Lower lobe of right lung (tissue), 2 donors: Measurements from ENCODE around the gene NKD1. TPM values are rescaled to one million over a fixed set of nuclear protein-coding genes. Genes with fewer than 3 reads are reported as not detected.

Source experiments
- ATAC-seq, 2 donors: fragments of 200-7000 bp; cut with Tn5 transposase; one replicate each; pipeline ENCODE4 v1.9.1; 2020 to 2022; ENCODE audit warnings: mild to moderate bottlenecking in 2 of 2, moderate library complexity in 2 of 2
- DNase-seq: peaks from one replicate; pipeline ENCODE4 v3.0.0-alpha.2; 2020
- H3K27ac ChIP-seq: fragments of 200-600 bp; one replicate; pipeline ENCODE4 v1.8.0; 2022
- H3K27me3 ChIP-seq: fragments of 200-600 bp; one replicate; pipeline ENCODE4 v1.8.0; 2022; ENCODE audit warnings: low read depth
- H3K36me3 ChIP-seq: fragments of 200-600 bp; one replicate; pipeline ENCODE4 v1.8.0; 2022; ENCODE audit warnings: mild to moderate bottlenecking
- H3K4me1 ChIP-seq: fragments of 200-600 bp; one replicate; pipeline ENCODE4 v1.8.0; 2022
- H3K4me3 ChIP-seq: fragments of 200-600 bp; one replicate; pipeline ENCODE4 v1.8.0; 2022; ENCODE audit warnings: mild to moderate bottlenecking
- H3K9me3 ChIP-seq: fragments of 200-600 bp; one replicate; pipeline ENCODE4 v1.8.0; 2022
- CTCF ChIP-seq: fragments of 200-600 bp; IDR thresholded peaks from one replicate; pipeline ENCODE4 v1.8.0; 2022; ENCODE audit warnings: antibody characterized with exemption, mild to moderate bottlenecking
- intact Hi-C: fragments of 100-400 bp; cut with DNase I; formaldehyde crosslinking; loops from one replicate; pipeline ENCODE4 v1.11.0; 2022
- total RNA-seq: library from RNA; stranded (reverse); fragmentation: NEBNext Ultra II Directional; extraction: Animal tissue kit (Norgen Biotek cat#: 25700); gene quantifications from one replicate; pipeline ENCODE4 v1.2.1, GENCODE V29; 2021
- donor health status: DM: no; HTN: yes; CAD: no; lungs with severe emphysema.

The NKD1 gene
- total RNA-seq, 1 donor from 2014 or later, result 30.7 TPM

- ATAC-seq (no peak), DNase-seq (no peak)
- Histone ChIP-seq H3K4me3 (no peak overlapping the region), H3K27ac (no peak overlapping the region), H3K36me3 (no peaks in the 10 kb centered on the region), H3K4me1 (no peaks in the 10 kb centered on the region), H3K9me3 (peaks cover 18% of the 10 kb centered on the region), H3K27me3 (peaks cover 14% of the 10 kb centered on the region)
- TF ChIP-seq CTCF, result no peak
- intact Hi-C loops, result no loop called here
Observed at GRCh38 chr16:50520451-50521245, 27.5 kb upstream of the NKD1 start.

GRCh38 chr16:50521246-50521900 lies 26.8 kb upstream of the NKD1 start:
- peaks cover 14% of the 10 kb centered on the region for H3K27me3 ChIP-seq
- H3K36me3 ChIP-seq, result no peaks in the 10 kb centered on the region
- DNase-seq (no peak), ATAC-seq (no peak)
- H3K4me3 ChIP-seq, result no peak overlapping the region
- H3K4me1 ChIP-seq, result no peaks in the 10 kb centered on the region
- H3K9me3 ChIP-seq, result peaks cover 11% of the 10 kb centered on the region
- intact Hi-C loops, result no loop called here
- TF ChIP-seq CTCF, result no peak
- H3K27ac ChIP-seq, result no peak overlapping the region

GRCh38 chr16:50522324-50522723 lies 25.9 kb upstream of the NKD1 start:
- intact Hi-C loops, result no loop called here
- H3K27ac ChIP-seq, result no peak overlapping the region
- ATAC-seq (no peak), DNase-seq (no peak)
- no peaks in the 10 kb centered on the region for H3K36me3 ChIP-seq
- H3K4me3 ChIP-seq, result no peak overlapping the region
- H3K27me3 ChIP-seq, result peaks cover 14% of the 10 kb centered on the region
- H3K9me3 ChIP-seq, result peaks cover 1% of the 10 kb centered on the region
- H3K4me1 ChIP-seq, result no peaks in the 10 kb centered on the region
- no peak for TF ChIP-seq CTCF

- ATAC-seq (no peak), DNase-seq (no peak)
- TF ChIP-seq CTCF, result no peak
- no peaks in the 10 kb centered on the region for H3K9me3 ChIP-seq
- H3K4me3 ChIP-seq, result no peak overlapping the region
- H3K27me3 ChIP-seq, result peaks cover 14% of the 10 kb centered on the region
- H3K4me1 ChIP-seq, result no peaks in the 10 kb centered on the region
- intact Hi-C loops, result no loop called here
- H3K27ac ChIP-seq, result no peak overlapping the region
- H3K36me3 ChIP-seq, result no peaks in the 10 kb centered on the region
Observed at GRCh38 chr16:50523710-50524109, 24.5 kb upstream of the NKD1 start.

GRCh38 chr16:50525262-50525661 lies 22.9 kb upstream of the NKD1 start:
- H3K36me3 ChIP-seq, result no peaks in the 10 kb centered on the region
- no peak overlapping the region for H3K4me3 ChIP-seq
- H3K27ac ChIP-seq, result no peak overlapping the region
- TF ChIP-seq CTCF, result no peak
- no peak for ATAC-seq
- DNase-seq, result no peak
- H3K4me1 ChIP-seq, result no peaks in the 10 kb centered on the region
- peaks cover 14% of the 10 kb centered on the region for H3K27me3 ChIP-seq
- intact Hi-C loops, result no loop called here
- H3K9me3 ChIP-seq, result no peaks in the 10 kb centered on the region
